Measurements from ENCODE around the gene PPP2R5C. TPM values are rescaled to one million over a fixed set of nuclear protein-coding genes. Genes with fewer than 3 reads are reported as not detected.

PPP2R5C gene
- total RNA-seq, 4 donors from 2014 or later: 73.7 to 90.5 (median 87.6) TPM

- TF ChIP-seq CTCF (IDR thresholded peaks at IDR 0.05): no peak
- peak; percentile 69 for DNase-seq (ENCODE audit: low spot score)
- peak; percentile 99 for ATAC-seq (ENCODE audit: low FRiP score)
Measured at GRCh38 chr14:101972126-101972866, 210.8 kb downstream of the PPP2R5C start.

GRCh38 chr14:101973356-101973755, 211.8 kb downstream of the PPP2R5C start:
- TF ChIP-seq CTCF (IDR thresholded peaks at IDR 0.05): no peak
- ATAC-seq (ENCODE audit: low FRiP score): no peak

GRCh38 chr14:101975231-101975630, 213.7 kb downstream of the PPP2R5C start:
- no peak for DNase-seq (ENCODE audit: low spot score)
- TF ChIP-seq CTCF (IDR thresholded peaks at IDR 0.05): no peak
- ATAC-seq (ENCODE audit: low FRiP score): no peak

More at GRCh38 chr14:101973356-101973755, 211.8 kb downstream of the PPP2R5C start:
- DNase-seq (ENCODE audit: low spot score): no peak

Small RNA genes lying within 50 kb of the gene (small RNA-seq; reads per million reads assigned to genes)
- gene AL118558.2 (not detected), gene RNU6-790P (not detected)

Other genes with a start within 250 kb of the PPP2R5C start
- 10 to 100 TPM in 1 of 4 donors, 1 to 10 TPM in 3; 4.3 to 14.2 (median 5.1) TPM for gene DIO3, start 200.2 kb upstream of the PPP2R5C start, total RNA-seq
- 100 to 1,000 TPM; 440 to 541 (median 495) TPM for gene DYNC1H1, start 202.9 kb downstream of the PPP2R5C start, total RNA-seq

All from omental fat pad (tissue), 4 donors.